GM10248 (cell line): ENCODE measurements around the gene PLK5.
A peak's percentile ranks its signal among the peaks of the same experiment; 100 is the strongest.

Experiments used
- CTCF ChIA-PET: fragments of 300-600 bp; sonication (Branson Sonifier 250); formaldehyde crosslinking; extraction: SDS; loops from one replicate; lab custom pipeline; 2021; ENCODE audit warnings: antibody characterized with exemption; lab: Yijun Ruan, JAX
- POLR2A ChIA-PET: fragments of 350-650 bp; sonication (Branson Sonifier 250); formaldehyde crosslinking; extraction: SDS; loops from one replicate; lab custom pipeline; 2020; ENCODE audit warnings: antibody characterized with exemption; lab: Yijun Ruan, JAX
- DNase-seq: peaks from one replicate; pipeline ENCODE4 v3.0.0; 2012; ENCODE audit errors: extremely low spot score
- TF ChIP-seq, protein P1 (sequence below): IDR thresholded peaks from 2 replicates; pipeline ENCODE4 v1.5.1; 2012; ENCODE audit warnings: mild to moderate bottlenecking, low read depth; ENCODE audit errors: extremely low read depth, missing control alignments, control extremely low read depth

The PLK5 gene

DNA sequence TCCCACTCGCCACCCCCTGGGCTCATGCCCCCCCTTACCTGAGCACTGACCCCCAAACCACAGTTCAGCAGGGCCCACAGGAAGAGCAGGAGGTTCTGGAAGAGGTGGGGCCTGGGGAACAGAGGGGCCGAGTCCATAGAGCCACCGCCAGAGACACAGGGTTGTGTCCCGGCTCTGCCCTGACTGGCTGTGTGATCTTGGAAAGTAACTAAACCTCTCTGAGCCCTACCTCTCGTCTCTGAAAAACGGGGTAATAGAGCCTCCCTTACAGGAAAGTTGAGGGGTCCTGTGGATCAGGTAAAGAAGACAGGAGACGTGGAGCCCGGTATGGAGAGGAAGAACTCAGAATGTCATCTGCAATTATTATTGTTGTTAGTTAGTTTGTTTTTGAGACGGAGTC, 13.1 kb upstream of the PLK5 start:
- ChIA-PET CTCF (interaction anchor here (1.5 kb wide), 1 partner anchor 232 kb away, joined by 3 read pairs; no protein-coding TSS in a partner anchor), POLR2A (no interaction called here)
- DNase-seq, result no peak
- TF ChIP-seq, protein P1, sequence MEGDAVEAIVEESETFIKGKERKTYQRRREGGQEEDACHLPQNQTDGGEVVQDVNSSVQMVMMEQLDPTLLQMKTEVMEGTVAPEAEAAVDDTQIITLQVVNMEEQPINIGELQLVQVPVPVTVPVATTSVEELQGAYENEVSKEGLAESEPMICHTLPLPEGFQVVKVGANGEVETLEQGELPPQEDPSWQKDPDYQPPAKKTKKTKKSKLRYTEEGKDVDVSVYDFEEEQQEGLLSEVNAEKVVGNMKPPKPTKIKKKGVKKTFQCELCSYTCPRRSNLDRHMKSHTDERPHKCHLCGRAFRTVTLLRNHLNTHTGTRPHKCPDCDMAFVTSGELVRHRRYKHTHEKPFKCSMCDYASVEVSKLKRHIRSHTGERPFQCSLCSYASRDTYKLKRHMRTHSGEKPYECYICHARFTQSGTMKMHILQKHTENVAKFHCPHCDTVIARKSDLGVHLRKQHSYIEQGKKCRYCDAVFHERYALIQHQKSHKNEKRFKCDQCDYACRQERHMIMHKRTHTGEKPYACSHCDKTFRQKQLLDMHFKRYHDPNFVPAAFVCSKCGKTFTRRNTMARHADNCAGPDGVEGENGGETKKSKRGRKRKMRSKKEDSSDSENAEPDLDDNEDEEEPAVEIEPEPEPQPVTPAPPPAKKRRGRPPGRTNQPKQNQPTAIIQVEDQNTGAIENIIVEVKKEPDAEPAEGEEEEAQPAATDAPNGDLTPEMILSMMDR, result no peak

DNA sequence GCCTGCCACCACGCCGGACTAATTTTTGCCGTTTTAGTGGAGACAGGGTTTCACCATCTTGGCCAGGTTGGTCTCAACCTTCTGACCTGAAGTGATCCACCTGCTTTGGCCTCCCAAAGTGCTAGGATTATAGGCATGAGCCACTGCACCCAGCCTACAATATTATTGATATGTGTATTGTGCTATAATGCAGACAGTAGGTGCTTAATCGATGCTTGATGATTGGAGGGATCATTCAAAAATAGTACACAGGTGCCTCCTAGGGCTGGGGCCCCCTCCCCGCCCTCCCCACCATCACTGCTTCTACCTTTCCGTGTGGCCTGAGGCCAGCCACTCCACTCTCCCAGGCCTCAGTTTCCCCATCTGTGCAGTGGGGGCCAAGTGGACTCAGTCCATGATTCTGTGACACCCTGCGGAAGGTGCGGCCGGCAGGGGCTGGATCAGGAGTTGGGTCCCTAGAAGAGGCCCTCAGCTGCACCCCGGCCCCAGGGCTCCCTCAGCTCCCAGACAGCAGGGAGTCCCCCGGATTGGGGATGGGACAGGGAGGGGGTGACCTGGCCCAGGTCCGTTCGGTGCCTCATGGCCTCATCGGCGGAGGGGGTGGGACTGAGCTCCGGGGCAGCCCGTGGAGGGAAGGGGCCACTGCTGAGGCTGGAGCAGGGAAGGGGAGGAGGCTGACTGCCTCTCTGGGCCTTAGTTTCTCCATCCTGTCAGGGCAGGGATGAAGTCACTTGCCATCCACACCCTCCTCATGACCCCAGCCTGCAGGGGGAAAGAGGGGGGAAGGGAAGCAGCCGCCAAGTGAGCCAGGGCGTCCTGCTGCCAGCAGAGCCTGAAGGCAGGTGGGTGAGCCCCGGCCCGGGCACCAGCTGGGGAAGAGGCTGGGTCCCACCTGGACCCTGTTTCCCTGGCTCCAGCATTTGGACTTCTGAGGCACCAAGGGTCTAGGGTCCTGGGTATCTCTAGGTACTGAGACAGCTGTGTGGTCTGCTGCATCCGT, 12.3 kb upstream of the PLK5 start:
- DNase-seq, result no peak
- CTCF ChIA-PET, result interaction anchor here (1.5 kb wide), 1 partner anchor 232 kb away, joined by 3 read pairs; no protein-coding TSS in a partner anchor
- TF ChIP-seq, protein P1, result no peak
- POLR2A ChIA-PET, result no interaction called here

DNA sequence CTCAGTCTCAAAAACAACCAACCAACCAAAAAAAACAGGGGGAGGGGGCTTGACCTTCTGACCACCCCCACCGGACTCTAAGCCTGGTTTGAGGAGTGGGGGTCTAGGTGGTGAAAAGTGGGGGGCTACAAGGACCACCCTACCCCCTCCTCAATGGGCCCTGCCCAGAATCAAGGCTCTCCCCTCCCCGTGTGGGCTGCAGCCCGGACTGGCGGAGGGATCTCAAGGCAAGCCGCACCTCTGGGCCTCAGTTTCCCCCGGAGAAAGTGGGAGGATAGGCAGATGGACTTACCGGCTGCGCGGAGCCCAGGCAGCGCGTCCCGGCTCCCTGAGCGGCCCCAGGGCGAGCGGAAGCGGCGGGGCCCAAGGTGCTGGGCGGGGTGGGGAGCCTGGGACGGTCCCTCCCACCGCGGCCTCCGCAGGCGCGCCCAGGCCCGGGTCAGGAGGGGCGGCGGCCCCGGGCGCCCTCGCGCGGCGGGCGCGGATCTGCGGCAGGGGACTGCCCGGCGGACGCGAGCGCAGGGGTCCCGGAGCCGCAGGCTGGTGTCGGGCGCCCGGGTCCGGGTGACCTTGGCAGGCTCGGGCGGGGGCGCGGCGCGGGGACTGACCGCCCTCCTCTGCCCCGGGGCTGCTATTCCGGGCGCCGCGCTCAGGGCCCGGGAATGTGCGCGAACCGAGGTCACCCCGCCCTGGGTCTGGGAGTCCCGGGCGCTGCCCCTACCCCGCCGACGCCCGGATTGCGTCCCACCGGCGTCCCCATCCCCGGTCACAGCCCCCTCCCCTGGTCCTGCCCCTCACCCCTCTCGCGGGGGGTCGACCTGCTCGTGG, 11.0 kb upstream of the PLK5 start, which contains the start of gene ADAMTSL5:
Gene ADAMTSL5 (minus strand): TSS at position 349 of the 828 bp plus-strand sequence. CDS start 2,076 bp downstream, outside the sequence.
- ChIA-PET POLR2A (no interaction called here), CTCF (no interaction called here)
- DNase-seq, result peak; percentile 87
- TF ChIP-seq, protein P1, result peak; percentile 47

DNA sequence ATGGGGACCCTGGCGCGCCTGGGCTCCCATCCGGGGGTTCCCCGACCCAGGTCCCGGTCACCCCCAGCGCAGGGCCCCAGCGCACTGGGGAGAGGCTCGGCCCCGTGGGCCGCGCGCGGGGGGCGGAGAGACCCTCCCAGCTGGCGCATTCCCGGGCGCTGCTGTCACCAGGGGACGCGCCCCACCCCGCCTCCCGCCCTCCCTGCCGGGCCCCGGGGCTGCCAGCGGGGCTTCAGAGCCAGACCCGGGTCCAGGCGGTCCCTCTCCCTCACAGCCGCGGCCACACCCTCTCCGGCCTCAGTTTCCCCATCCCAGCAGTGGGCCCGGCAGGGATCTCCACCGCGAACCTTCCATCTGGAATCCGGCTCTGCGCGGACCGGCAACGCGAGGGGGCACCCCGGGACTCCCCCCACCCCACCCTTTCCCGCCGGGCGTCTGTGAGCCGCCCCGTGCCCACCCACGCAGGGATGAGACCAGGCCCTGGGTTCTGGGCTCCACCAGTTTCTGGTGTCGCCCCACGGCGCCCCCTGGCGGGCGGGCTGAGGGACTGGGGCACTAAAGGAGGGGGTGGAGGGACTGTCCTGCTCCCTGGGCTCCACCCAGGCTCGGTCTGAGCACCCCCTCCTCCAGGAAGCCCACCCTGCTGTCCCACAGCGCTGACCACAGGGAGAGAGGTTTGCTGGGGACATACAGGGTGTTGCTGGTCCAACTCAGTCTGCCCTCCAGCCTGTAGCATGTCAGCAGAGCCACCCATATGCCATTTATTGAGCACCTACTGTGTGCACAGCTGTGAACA, 10.2 kb upstream of the PLK5 start:
- CTCF ChIA-PET, result interaction anchor here (1.0 kb wide), 1 partner anchor 234 kb away, joined by 3 read pairs; no protein-coding TSS in a partner anchor
- POLR2A ChIA-PET, result no interaction called here
- DNase-seq, result peak; percentile 80
- TF ChIP-seq, protein P1, result peak; percentile 55

DNA sequence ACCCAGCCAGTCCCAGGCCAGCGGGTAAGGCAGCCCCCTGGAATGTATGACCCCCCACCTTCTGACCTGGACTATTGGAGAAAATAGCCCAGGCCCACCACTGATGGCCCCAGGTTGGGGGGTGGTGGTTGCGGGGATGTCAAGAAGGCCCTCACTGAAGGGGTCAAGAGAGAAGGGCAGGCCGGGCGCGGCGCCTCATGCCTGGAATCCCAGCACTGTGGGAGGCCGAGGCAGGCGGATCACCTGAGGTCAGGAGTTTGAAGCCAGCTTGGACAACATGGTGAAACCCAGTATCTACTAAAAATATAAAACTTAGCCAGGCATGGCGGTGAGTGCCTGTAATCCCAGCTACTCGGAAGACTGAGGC, 9.6 kb upstream of the PLK5 start:
- ChIA-PET POLR2A (no interaction called here), CTCF (interaction anchor here (1.0 to 1.5 kb wide), 3 partner anchors 32 to 253 kb away, joined by 3 to 4 read pairs (median 3); no protein-coding TSS in a partner anchor)
- DNase-seq, result no peak
- TF ChIP-seq, protein P1, result no peak
